LNCaP clone FGC (cell line): ENCODE data around the gene ADGRD1.

ENCODE experiments used
- DNase-seq: peaks from one replicate; pipeline ENCODE4 v3.0.0-alpha.2; 2011; ENCODE audit warnings: low read depth
- H3K4me3 ChIP-seq: 2 replicates; pipeline ENCODE4 v1.5.1; 2011; ENCODE audit warnings: mild to moderate bottlenecking, low read depth, low read length, control low read depth
- TF ChIP-seq, protein P1 (sequence below): IDR thresholded peaks from 2 replicates; pipeline ENCODE4 v1.5.1; 2012; ENCODE audit warnings: mild to moderate bottlenecking; ENCODE audit not compliant: control insufficient read depth, insufficient read depth; ENCODE audit errors: extremely low read depth

ADGRD1 gene

GRCh38 chr12:130917607-130918006 is 36.1 kb upstream of the ADGRD1 start:
- no peak overlapping the region for H3K4me3 ChIP-seq
- TF ChIP-seq, protein P1, sequence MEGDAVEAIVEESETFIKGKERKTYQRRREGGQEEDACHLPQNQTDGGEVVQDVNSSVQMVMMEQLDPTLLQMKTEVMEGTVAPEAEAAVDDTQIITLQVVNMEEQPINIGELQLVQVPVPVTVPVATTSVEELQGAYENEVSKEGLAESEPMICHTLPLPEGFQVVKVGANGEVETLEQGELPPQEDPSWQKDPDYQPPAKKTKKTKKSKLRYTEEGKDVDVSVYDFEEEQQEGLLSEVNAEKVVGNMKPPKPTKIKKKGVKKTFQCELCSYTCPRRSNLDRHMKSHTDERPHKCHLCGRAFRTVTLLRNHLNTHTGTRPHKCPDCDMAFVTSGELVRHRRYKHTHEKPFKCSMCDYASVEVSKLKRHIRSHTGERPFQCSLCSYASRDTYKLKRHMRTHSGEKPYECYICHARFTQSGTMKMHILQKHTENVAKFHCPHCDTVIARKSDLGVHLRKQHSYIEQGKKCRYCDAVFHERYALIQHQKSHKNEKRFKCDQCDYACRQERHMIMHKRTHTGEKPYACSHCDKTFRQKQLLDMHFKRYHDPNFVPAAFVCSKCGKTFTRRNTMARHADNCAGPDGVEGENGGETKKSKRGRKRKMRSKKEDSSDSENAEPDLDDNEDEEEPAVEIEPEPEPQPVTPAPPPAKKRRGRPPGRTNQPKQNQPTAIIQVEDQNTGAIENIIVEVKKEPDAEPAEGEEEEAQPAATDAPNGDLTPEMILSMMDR = no peak
- DNase-seq = no peak

GRCh38 chr12:130919086-130919485 is 34.6 kb upstream of the ADGRD1 start:
- DNase-seq = no peak
- no peak overlapping the region for H3K4me3 ChIP-seq
- TF ChIP-seq, protein P1 = no peak

- DNase-seq = no peak
- TF ChIP-seq, protein P1 = no peak
- H3K4me3 ChIP-seq = no peak overlapping the region
Observed at GRCh38 chr12:130920119-130920703, 33.5 kb upstream of the ADGRD1 start.

DNA sequence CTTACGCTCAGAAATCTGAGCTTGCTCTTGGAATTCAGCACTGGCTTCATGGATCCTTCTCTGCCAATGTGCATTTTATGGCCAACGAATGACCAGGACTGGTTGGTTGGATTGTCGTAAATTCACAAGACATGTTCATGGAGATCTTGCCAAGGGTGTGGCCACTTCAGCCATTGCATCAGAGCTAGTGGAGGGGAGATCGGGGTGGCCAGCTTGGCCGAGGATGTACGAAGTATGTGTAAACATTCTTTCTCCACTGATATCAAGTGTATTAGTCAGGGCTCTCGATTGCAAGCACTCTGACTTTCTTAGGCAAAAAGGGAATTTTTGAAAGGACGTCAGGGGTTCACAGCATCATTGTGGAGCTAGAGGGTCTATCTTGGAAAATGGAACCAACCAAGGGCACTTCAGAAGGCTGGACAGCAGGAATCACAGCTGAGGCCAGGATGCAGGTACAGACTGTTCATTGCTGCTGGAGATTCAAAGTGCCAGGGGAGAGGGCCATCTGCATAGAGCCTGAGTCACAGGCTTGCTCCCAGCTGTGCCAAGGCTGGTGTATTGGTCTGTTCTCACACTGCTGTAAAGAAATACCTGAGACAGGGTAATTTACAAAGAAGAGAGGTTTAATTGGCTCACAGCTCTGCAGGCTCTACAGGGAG is 32.9 kb upstream of the ADGRD1 start:
- TF ChIP-seq, protein P1 = no peak
- no peak overlapping the region for H3K4me3 ChIP-seq
- DNase-seq = no peak

GRCh38 chr12:130922511-130922953 is 31.2 kb upstream of the ADGRD1 start:
- H3K4me3 ChIP-seq = no peak overlapping the region
- DNase-seq = no peak
- TF ChIP-seq, protein P1 = no peak

DNA sequence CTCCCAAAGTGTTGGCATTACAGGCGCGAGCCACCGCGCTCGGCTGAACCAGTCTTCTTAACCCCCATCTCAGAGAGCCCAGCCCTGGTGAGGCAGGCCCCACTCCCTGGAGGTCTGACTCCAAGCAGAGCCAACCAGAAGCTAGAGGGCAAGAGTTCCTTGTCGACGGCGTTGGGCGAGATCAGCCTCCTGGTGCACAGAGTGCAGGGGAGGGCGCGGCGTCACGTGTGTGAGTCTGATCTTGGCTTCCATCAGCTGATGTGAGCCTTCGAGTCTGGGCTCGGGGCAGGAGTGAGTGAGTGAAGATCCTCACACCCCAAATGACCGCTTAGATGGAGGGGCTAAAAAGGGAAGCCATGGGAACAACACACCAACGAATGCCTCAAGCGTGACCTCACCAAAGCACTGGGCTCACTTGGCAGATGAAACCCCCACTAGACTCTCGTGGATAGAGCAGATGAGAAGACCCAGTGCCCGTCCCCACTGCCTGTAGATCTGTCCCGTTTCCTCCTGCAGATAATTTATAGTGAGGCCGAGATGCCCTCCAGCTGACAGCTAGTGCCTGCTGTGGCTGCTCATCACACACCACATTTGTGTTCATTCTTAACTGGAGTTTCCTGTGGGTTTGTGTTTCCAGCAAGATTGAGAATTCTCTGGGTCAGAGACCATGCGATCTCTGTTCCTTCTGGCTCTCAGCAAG is 28.6 kb upstream of the ADGRD1 start:
- TF ChIP-seq, protein P1 = no peak
- H3K4me3 ChIP-seq = no peak overlapping the region
- no peak for DNase-seq
